Astrocyte (in vitro differentiated cells and primary cell): ENCODE data around the gene MYBBP1A. TPM values are rescaled to one million over a fixed set of nuclear protein-coding genes. Genes with fewer than 3 reads are reported as not detected.
A peak's percentile ranks its signal among the peaks of the same experiment; 100 is the strongest.

Source experiments
- DNase-seq: peaks from one replicate; pipeline ENCODE4 v3.0.0-alpha.2; 2010; ENCODE audit warnings: low read depth
- FAIRE-seq: peaks from 2 replicates; lab custom pipeline; 2011; peaks lifted over from hg19 to GRCh38; lab: Jason Lieb, UNC
- H2AFZ ChIP-seq: 2 replicates; pipeline ENCODE4 v1.6.0; 2012; ENCODE audit warnings: low read depth, low read length, inconsistent platforms
- H3K27ac ChIP-seq: 2 replicates; pipeline ENCODE4 v1.5.1; 2011; ENCODE audit warnings: low read depth, low read length, inconsistent platforms
- H3K27me3 ChIP-seq: 2 replicates; pipeline ENCODE4 v1.6.0; 2011; ENCODE audit warnings: low read length, inconsistent platforms; ENCODE audit not compliant: insufficient read depth
- H3K36me3 ChIP-seq: 2 replicates; pipeline ENCODE4 v1.5.1; 2011; ENCODE audit warnings: low read length, inconsistent platforms; ENCODE audit not compliant: insufficient read depth
- H3K4me1 ChIP-seq: 2 replicates; pipeline ENCODE4 v1.5.1; 2011; ENCODE audit warnings: low read length, inconsistent platforms; ENCODE audit not compliant: insufficient read depth
- H3K4me2 ChIP-seq: 2 replicates; pipeline ENCODE4 v1.6.0; 2012; ENCODE audit warnings: low read length, inconsistent platforms
- H3K4me3 ChIP-seq: 2 replicates; pipeline ENCODE4 v1.5.1; 2011; ENCODE audit warnings: low read depth, mild to moderate bottlenecking, low read length, inconsistent platforms; ENCODE audit not compliant: insufficient read depth
- H3K79me2 ChIP-seq: 2 replicates; pipeline ENCODE4 v1.6.0; 2012; ENCODE audit warnings: mild to moderate bottlenecking, low read length, inconsistent platforms; ENCODE audit not compliant: insufficient read depth
- H3K9ac ChIP-seq: 2 replicates; pipeline ENCODE4 v1.6.0; 2012; ENCODE audit warnings: mild to moderate bottlenecking, low read length, inconsistent platforms
- H3K9me3 ChIP-seq: 2 replicates; pipeline ENCODE4 v1.5.1; 2012; ENCODE audit warnings: low read depth, mild to moderate bottlenecking, low read length, inconsistent platforms; ENCODE audit not compliant: insufficient read depth
- H4K20me1 ChIP-seq: 2 replicates; pipeline ENCODE4 v1.6.0; 2012; ENCODE audit warnings: low read length, inconsistent platforms; ENCODE audit not compliant: insufficient read depth
- H3K27ac Mint-ChIP-seq: one replicate; pipeline ENCODE4 v1.8.0; 2021; ENCODE audit warnings: mild to moderate bottlenecking, mixed read lengths; ENCODE audit not compliant: unreplicated experiment
- H3K27me3 Mint-ChIP-seq: one replicate; pipeline ENCODE4 v1.8.0; 2021; ENCODE audit warnings: low read depth, mixed read lengths; ENCODE audit not compliant: unreplicated experiment
- H3K36me3 Mint-ChIP-seq: one replicate; pipeline ENCODE4 v1.8.0; 2021; ENCODE audit warnings: low read depth, mixed read lengths; ENCODE audit not compliant: unreplicated experiment
- H3K4me1 Mint-ChIP-seq: one replicate; pipeline ENCODE4 v1.8.0; 2021; ENCODE audit warnings: low read depth, mixed read lengths; ENCODE audit not compliant: unreplicated experiment
- H3K4me3 Mint-ChIP-seq: one replicate; pipeline ENCODE4 v1.8.0; 2021; ENCODE audit warnings: mild to moderate bottlenecking, moderate library complexity, mixed read lengths; ENCODE audit not compliant: unreplicated experiment
- H3K9me3 Mint-ChIP-seq: one replicate; pipeline ENCODE4 v1.8.0; 2021; ENCODE audit warnings: mild to moderate bottlenecking, mixed read lengths; ENCODE audit not compliant: unreplicated experiment
- CTCF ChIP-seq: IDR thresholded peaks from 2 replicates; pipeline ENCODE4 v1.5.1; 2011; ENCODE audit warnings: low read depth, mild to moderate bottlenecking, inconsistent platforms, low read length, moderate library complexity; ENCODE audit not compliant: insufficient read depth
- EZH2 ChIP-seq: IDR thresholded peaks from 2 replicates; pipeline ENCODE4 v1.6.1; 2012; ENCODE audit warnings: mild to moderate bottlenecking, low read length, inconsistent platforms; ENCODE audit not compliant: insufficient read depth
- total RNA-seq: library from RNA; stranded (reverse); gene quantifications from 2 replicates; pipeline ENCODE4 v1.2.1, GENCODE V29; 2021

The MYBBP1A gene
- total RNA-seq, 1 donor from 2014 or later: 71.1 TPM

GRCh38 chr17:4555873-4556759 is 932 bp upstream of the MYBBP1A start:
- H2AFZ ChIP-seq: peak overlapping the region; percentile 95
- H3K4me1 ChIP-seq: peaks cover 19% of the 10 kb centered on the region
- H3K27me3 ChIP-seq: peaks cover under 1% of the 10 kb centered on the region
- Mint-ChIP-seq H3K27me3 (peaks cover 5% of the 10 kb centered on the region), H3K27ac (peak overlapping the region; percentile 77), H3K36me3 (peaks cover 5% of the 10 kb centered on the region), H3K9me3 (no peaks in the 10 kb centered on the region), H3K4me1 (peaks cover 12% of the 10 kb centered on the region), H3K4me3 (peak overlapping the region; percentile 98)
- peak overlapping the region; percentile 98 for H3K4me2 ChIP-seq
- H3K4me3 ChIP-seq: peak overlapping the region; percentile 86
- TF ChIP-seq EZH2: no peak
- no peak for TF ChIP-seq CTCF
- FAIRE-seq (no peak), DNase-seq (no peak)
- no peaks in the 10 kb centered on the region for H3K9me3 ChIP-seq
- H3K27ac ChIP-seq: peak overlapping the region; percentile 59
- H3K79me2 ChIP-seq: peaks cover 38% of the 10 kb centered on the region
- H3K9ac ChIP-seq: peak overlapping the region; percentile 83
- H3K36me3 ChIP-seq: peaks cover 7% of the 10 kb centered on the region
- H4K20me1 ChIP-seq: peaks cover 15% of the 10 kb centered on the region

- Histone ChIP-seq H4K20me1 (peaks cover 29% of the 10 kb centered on the region), H3K79me2 (peaks cover 43% of the 10 kb centered on the region), H3K9ac (peak overlapping the region; percentile 83), H3K36me3 (peaks cover 15% of the 10 kb centered on the region), H3K4me1 (peaks cover 19% of the 10 kb centered on the region), H3K4me2 (peak overlapping the region; percentile 98), H3K27ac (peak overlapping the region; percentile 13), H2AFZ (peak overlapping the region; percentile 84), H3K4me3 (peak overlapping the region; percentile 86), H3K27me3 (no peaks in the 10 kb centered on the region), H3K9me3 (no peaks in the 10 kb centered on the region)
- TF ChIP-seq EZH2: no peak
- TF ChIP-seq CTCF: no peak
- peak overlapping the region; percentile 85 for H3K27ac Mint-ChIP-seq
- H3K4me1 Mint-ChIP-seq: peaks cover 12% of the 10 kb centered on the region
- FAIRE-seq (no peak), DNase-seq (no peak)
- peaks cover 11% of the 10 kb centered on the region for H3K36me3 Mint-ChIP-seq
- H3K4me3 Mint-ChIP-seq: peak overlapping the region; percentile 98
- no peaks in the 10 kb centered on the region for H3K9me3 Mint-ChIP-seq
- H3K27me3 Mint-ChIP-seq: no peaks in the 10 kb centered on the region
These were observed 665 bp downstream of the MYBBP1A start for GRCh38 chr17:4554441-4554996.
